Keratinocyte (primary cell): ENCODE data around the gene ANKRD16. TPM values are rescaled to one million over a fixed set of nuclear protein-coding genes. Genes with fewer than 3 reads are reported as not detected.

Experiments used
- DNase-seq: peaks from one replicate; pipeline ENCODE4 v3.0.0-alpha.2; 2011; ENCODE audit warnings: low read depth, missing footprints, low spot score
- FAIRE-seq: peaks from 2 replicates; lab custom pipeline; 2011; peaks lifted over from hg19 to GRCh38; lab: Jason Lieb, UNC
- H2AFZ ChIP-seq: 2 replicates; pipeline ENCODE4 v1.6.0; 2012; ENCODE audit warnings: low read length, control low read depth, inconsistent platforms; ENCODE audit not compliant: control insufficient read depth
- H3K27ac ChIP-seq: 2 replicates; pipeline ENCODE4 v1.5.1; 2011; ENCODE audit warnings: low read length; ENCODE audit not compliant: control insufficient read depth, insufficient read depth
- H3K27me3 ChIP-seq: 3 replicates; pipeline ENCODE4 v1.6.0; 2011; ENCODE audit warnings: low read length; ENCODE audit not compliant: control insufficient read depth, insufficient read depth; ENCODE audit errors: extremely low read depth
- H3K36me3 ChIP-seq, 2 experiments: 2 replicates in 1 of 2; 3 replicates in 1 of 2; pipeline ENCODE4 v1.5.1; 2011; ENCODE audit warnings: low read length in 2 of 2, mild to moderate bottlenecking in 1 of 2; ENCODE audit not compliant: control insufficient read depth in 2 of 2, insufficient read depth in 2 of 2; ENCODE audit errors: extremely low read depth in 1 of 2
- H3K4me1 ChIP-seq: 3 replicates; pipeline ENCODE4 v1.5.1; 2011; ENCODE audit warnings: low read length; ENCODE audit not compliant: control insufficient read depth, insufficient read depth; ENCODE audit errors: extremely low read depth
- H3K4me2 ChIP-seq: 3 replicates; pipeline ENCODE4 v1.6.0; 2011; ENCODE audit warnings: low read depth, low read length; ENCODE audit not compliant: control insufficient read depth, insufficient read depth; ENCODE audit errors: extremely low read depth
- H3K4me3 ChIP-seq, 3 experiments: fragments of 200-600 bp in 1 of 3; sonication (generic) in 1 of 3; 2 replicates in 2 of 3; 3 replicates in 1 of 3; pipeline ENCODE4 v1.5.1; 2011 to 2016; ENCODE audit warnings: low read length in 3 of 3, mild to moderate bottlenecking in 3 of 3, control low read depth in 2 of 3, inconsistent platforms in 1 of 3, low read depth in 1 of 3, mixed read lengths in 1 of 3, mixed run types in 1 of 3, moderate library complexity in 1 of 3; ENCODE audit not compliant: control insufficient read depth in 2 of 3, insufficient read depth in 2 of 3; ENCODE audit errors: extremely low read depth in 1 of 3
- H3K79me2 ChIP-seq: 2 replicates; pipeline ENCODE4 v1.6.0; 2012; ENCODE audit warnings: low read length; ENCODE audit not compliant: control insufficient read depth, insufficient read depth
- H3K9ac ChIP-seq: 3 replicates; pipeline ENCODE4 v1.6.0; 2011; ENCODE audit warnings: low read length; ENCODE audit not compliant: control insufficient read depth, insufficient read depth; ENCODE audit errors: extremely low read depth
- H3K9me1 ChIP-seq: 3 replicates; pipeline ENCODE4 v1.6.0; 2011; ENCODE audit warnings: low read length; ENCODE audit not compliant: control insufficient read depth, insufficient read depth; ENCODE audit errors: extremely low read depth
- H3K9me3 ChIP-seq: 2 replicates; pipeline ENCODE4 v1.5.1; 2012; ENCODE audit warnings: low read depth, low read length; ENCODE audit not compliant: control insufficient read depth
- H4K20me1 ChIP-seq: 3 replicates; pipeline ENCODE4 v1.6.0; 2011; ENCODE audit warnings: low read length; ENCODE audit not compliant: control insufficient read depth, insufficient read depth; ENCODE audit errors: extremely low read depth
- EZH2 ChIP-seq: IDR thresholded peaks from one replicate; pipeline ENCODE4 v1.6.1; 2012; ENCODE audit warnings: inconsistent platforms, mild to moderate bottlenecking, low read length, moderate library complexity
- dilution Hi-C: fragments of 300-500 bp; cut with MboI; formaldehyde crosslinking; loops from one replicate; pipeline ENCODE4 v1.7.0; 2020; ENCODE audit warnings: low sequenced_read_pairs; ENCODE audit not compliant: extremely low pct_ligation_motif_present
- polyA plus RNA-seq, 5 experiments: library from polyadenylated mRNA; depleted of rRNA in 3 of 5; stranded (reverse) in 3 of 5; stranded (forward) in 1 of 5; unstranded in 1 of 5; fragments of >200 nt; gene quantifications; 1 replicate in 1 of 5; 2 replicates in 3 of 5; 3 replicates in 1 of 5; pipeline versions ENCODE4 v1.2.1 to v1.2.3, GENCODE V29; 2011 to 2012; ENCODE audit warnings: missing spikeins in 2 of 5, low read depth in 1 of 5, low replicate concordance in 1 of 5
- TF ChIP-seq, protein P1 (sequence below), 3 experiments: IDR thresholded peaks in 1 of 3; conservative IDR thresholded peaks in 1 of 3; optimal IDR thresholded peaks in 1 of 3; 2 replicates in 2 of 3; 3 replicates in 1 of 3; pipeline versions ENCODE3 to v1.5.1; 2011; ENCODE audit warnings: low read length in 3 of 3, mild to moderate bottlenecking in 3 of 3, moderate library complexity in 2 of 3, control low read depth in 1 of 3, inconsistent platforms in 1 of 3; ENCODE audit not compliant: insufficient read depth in 2 of 3; ENCODE audit errors: extremely low read depth in 1 of 3

The ANKRD16 gene
- polyA plus RNA-seq, 1 donor (not counting 4 experiments of a cell fraction or from before 2014, with no cell fraction given), result 6.2 TPM

DNA sequence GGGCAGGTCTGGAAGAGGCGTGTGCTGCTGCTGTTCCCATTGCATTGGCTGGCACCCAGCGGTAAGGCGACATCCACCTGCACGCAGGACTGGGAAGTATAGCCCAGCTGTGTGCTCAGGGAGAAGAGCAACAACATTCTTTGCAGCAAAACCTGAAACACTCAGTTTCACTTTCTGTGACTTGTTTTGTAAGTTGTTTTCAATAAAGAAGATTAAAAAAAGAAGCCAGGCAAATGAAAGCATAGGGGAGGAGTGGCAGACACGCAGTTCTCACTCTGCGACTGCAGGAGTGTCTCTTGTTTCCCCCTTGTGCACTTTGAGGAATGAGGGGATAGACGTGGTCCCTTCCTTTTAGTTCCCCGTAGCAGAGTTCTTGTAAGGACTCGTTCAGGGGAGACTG is 6.1 kb upstream of the ANKRD16 start:
- Histone ChIP-seq H3K79me2 (peaks cover 78% of the 10 kb centered on the region), H3K9me3 (no peaks in the 10 kb centered on the region), H4K20me1 (peaks cover 4% of the 10 kb centered on the region), H3K4me3 (no peak overlapping the region), H3K9me1 (peaks cover 2% of the 10 kb centered on the region), H3K4me2 (no peak overlapping the region), H3K27me3 (no peaks in the 10 kb centered on the region), H3K4me1 (peaks cover 15% of the 10 kb centered on the region), H3K9ac (no peak overlapping the region), H3K36me3 (peaks cover 10 to 29% of the 10 kb centered on the region in 2 experiments), H3K27ac (no peak overlapping the region), H2AFZ (no peak overlapping the region)
- dilution Hi-C loops, result no loop called here
- no peak for FAIRE-seq
- DNase-seq, result no peak
- TF ChIP-seq, protein P1, sequence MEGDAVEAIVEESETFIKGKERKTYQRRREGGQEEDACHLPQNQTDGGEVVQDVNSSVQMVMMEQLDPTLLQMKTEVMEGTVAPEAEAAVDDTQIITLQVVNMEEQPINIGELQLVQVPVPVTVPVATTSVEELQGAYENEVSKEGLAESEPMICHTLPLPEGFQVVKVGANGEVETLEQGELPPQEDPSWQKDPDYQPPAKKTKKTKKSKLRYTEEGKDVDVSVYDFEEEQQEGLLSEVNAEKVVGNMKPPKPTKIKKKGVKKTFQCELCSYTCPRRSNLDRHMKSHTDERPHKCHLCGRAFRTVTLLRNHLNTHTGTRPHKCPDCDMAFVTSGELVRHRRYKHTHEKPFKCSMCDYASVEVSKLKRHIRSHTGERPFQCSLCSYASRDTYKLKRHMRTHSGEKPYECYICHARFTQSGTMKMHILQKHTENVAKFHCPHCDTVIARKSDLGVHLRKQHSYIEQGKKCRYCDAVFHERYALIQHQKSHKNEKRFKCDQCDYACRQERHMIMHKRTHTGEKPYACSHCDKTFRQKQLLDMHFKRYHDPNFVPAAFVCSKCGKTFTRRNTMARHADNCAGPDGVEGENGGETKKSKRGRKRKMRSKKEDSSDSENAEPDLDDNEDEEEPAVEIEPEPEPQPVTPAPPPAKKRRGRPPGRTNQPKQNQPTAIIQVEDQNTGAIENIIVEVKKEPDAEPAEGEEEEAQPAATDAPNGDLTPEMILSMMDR (optimal IDR thresholded peaks at IDR 0.05 in 1 of 3, IDR thresholded peaks at IDR 0.05 in 1 of 3, conservative IDR thresholded peaks at IDR 0.05 in 1 of 3; ENCODE audit: extremely low read depth in 1 of 3, insufficient read depth in 2 of 3, low read length in 3 of 3), result no peak
- TF ChIP-seq EZH2, result no peak

DNA sequence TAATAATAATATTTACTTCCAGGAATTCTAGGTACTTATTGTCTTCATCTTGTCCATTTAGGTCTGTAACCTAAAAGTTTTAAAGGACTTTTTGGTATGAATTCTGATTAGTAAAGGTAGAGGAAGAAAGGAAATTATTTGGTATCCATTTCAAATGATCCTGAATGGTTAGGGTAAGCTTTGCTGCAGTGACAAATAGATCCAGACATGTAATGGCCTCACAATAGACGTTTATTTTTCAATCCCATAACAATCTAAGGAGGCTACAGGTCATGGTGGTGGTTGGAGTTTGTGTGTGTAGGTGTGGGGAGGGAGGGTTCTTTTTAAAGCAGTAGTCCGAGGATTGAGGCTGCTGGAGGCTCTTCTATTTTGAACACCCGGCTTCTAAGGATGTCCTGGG is 5.7 kb upstream of the ANKRD16 start:
- Histone ChIP-seq H3K27me3 (no peaks in the 10 kb centered on the region), H3K4me2 (no peak overlapping the region), H3K4me3 (no peak overlapping the region), H3K9me3 (no peaks in the 10 kb centered on the region), H3K4me1 (peaks cover 17% of the 10 kb centered on the region), H3K79me2 (peaks cover 82% of the 10 kb centered on the region), H3K36me3 (peaks cover 10 to 29% of the 10 kb centered on the region in 2 experiments), H4K20me1 (peaks cover 4% of the 10 kb centered on the region), H3K9ac (no peak overlapping the region), H2AFZ (no peak overlapping the region), H3K27ac (no peak overlapping the region), H3K9me1 (peaks cover 2% of the 10 kb centered on the region)
- no peak for TF ChIP-seq EZH2
- TF ChIP-seq, protein P1 (optimal IDR thresholded peaks at IDR 0.05 in 1 of 3, IDR thresholded peaks at IDR 0.05 in 1 of 3, conservative IDR thresholded peaks at IDR 0.05 in 1 of 3; ENCODE audit: extremely low read depth in 1 of 3, insufficient read depth in 2 of 3, low read length in 3 of 3), result no peak
- DNase-seq, result no peak
- no peak for FAIRE-seq
- dilution Hi-C loops, result no loop called here
